Vagina (tissue), 2 donors: ENCODE data around the gene MS4A10. TPM values are rescaled to one million over a fixed set of nuclear protein-coding genes. Genes with fewer than 3 reads are reported as not detected.
A peak's percentile ranks its signal among the peaks of the same experiment; 100 is the strongest.

ENCODE experiments used
- DNase-seq, 2 donors: peaks; one replicate each; pipeline ENCODE4 v3.0.0-alpha.2; 2017; ENCODE audit errors: extremely low spot score in 2 of 2
- H3K27ac ChIP-seq: fragments of 200-600 bp; sonication (generic); one replicate; pipeline ENCODE4 v1.5.1; 2019
- H3K27me3 ChIP-seq: fragments of 200-600 bp; sonication (generic); one replicate; pipeline ENCODE4 v1.5.1; 2019
- H3K36me3 ChIP-seq, 2 donors: fragments of 200-600 bp; sonication (generic); one replicate each; pipeline ENCODE4 v1.5.1; 2017 to 2019
- H3K4me1 ChIP-seq: fragments of 200-600 bp; sonication (generic); one replicate; pipeline ENCODE4 v1.5.1; 2019
- H3K4me3 ChIP-seq, 2 donors: fragments of 200-600 bp; sonication (generic); 1 replicate in 1 of 2; 2 replicates in 1 of 2; pipeline ENCODE4 v1.5.1; 2016 to 2019
- H3K9me3 ChIP-seq: fragments of 200-600 bp; sonication (generic); one replicate; pipeline ENCODE4 v1.5.1; 2019
- CTCF ChIP-seq, 3 experiments: fragments of 450-650 bp in 2 of 3; fragments of 200-600 bp in 1 of 3; sonication (generic) in 1 of 3; IDR thresholded peaks; one replicate each; pipeline ENCODE4 v1.5.1; 2017 to 2019; ENCODE audit warnings: antibody characterized with exemption in 3 of 3, mild to moderate bottlenecking in 2 of 3, moderate library complexity in 2 of 3
- POLR2A ChIP-seq, 2 donors: fragments of 450-650 bp; IDR thresholded peaks; one replicate each; pipeline ENCODE4 v1.6.1; 2017; ENCODE audit warnings: antibody characterized with exemption in 2 of 2, mild to moderate bottlenecking in 2 of 2, moderate library complexity in 2 of 2
- POLR2AphosphoS5 ChIP-seq, 2 donors: sonication (generic); formaldehyde crosslinking; IDR thresholded peaks; one replicate each; pipeline ENCODE4 v1.9.0; 2017; ENCODE audit warnings: antibody characterized with exemption in 2 of 2, mild to moderate bottlenecking in 2 of 2, low read depth in 1 of 2; ENCODE audit not compliant: insufficient read depth in 1 of 2
- intact Hi-C: fragments of 100-400 bp; cut with DNase I; formaldehyde crosslinking; loops from one replicate; pipeline ENCODE4 v1.15.1; 2023
- total RNA-seq: library from RNA; depleted of rRNA; stranded (reverse); fragments of >200 nt; gene quantifications from one replicate; pipeline ENCODE4 v1.2.3, GENCODE V29; 2016

Gene MS4A10
- total RNA-seq, 1 donor from 2014 or later, result not detected

GRCh38 chr11:60810569-60810968 lies 25.4 kb downstream of the MS4A10 start:
- no peaks in the 10 kb centered on the region for H3K4me1 ChIP-seq
- no peak overlapping the region for H3K27ac ChIP-seq
- no peak for DNase-seq
- no peaks in the 10 kb centered on the region for H3K9me3 ChIP-seq
- intact Hi-C loops, result no loop called here
- no peaks in the 10 kb centered on the region for H3K36me3 ChIP-seq
- H3K27me3 ChIP-seq, result no peaks in the 10 kb centered on the region
- H3K4me3 ChIP-seq, result no peak overlapping the region
- TF ChIP-seq CTCF (IDR thresholded peaks at IDR 0.05) (no peak), POLR2AphosphoS5 (IDR thresholded peaks at IDR 0.05; ENCODE audit: insufficient read depth in 1 of 2, low read depth in 1 of 2) (peak in 1 of 2 donors; percentile 14), POLR2A (IDR thresholded peaks at IDR 0.05) (no peak)

- no peak for DNase-seq
- Histone ChIP-seq H3K4me1 (no peaks in the 10 kb centered on the region), H3K27ac (no peak overlapping the region), H3K27me3 (no peaks in the 10 kb centered on the region), H3K4me3 (no peak overlapping the region), H3K36me3 (no peaks in the 10 kb centered on the region), H3K9me3 (peaks cover 8% of the 10 kb centered on the region)
- TF ChIP-seq POLR2AphosphoS5 (IDR thresholded peaks at IDR 0.05; ENCODE audit: insufficient read depth in 1 of 2, low read depth in 1 of 2), result no peak
- TF ChIP-seq CTCF (IDR thresholded peaks at IDR 0.05), result no peak
- TF ChIP-seq POLR2A (IDR thresholded peaks at IDR 0.05), result no peak
- intact Hi-C loops, result no loop called here
Observed at GRCh38 chr11:60813324-60813723, 28.2 kb downstream of the MS4A10 start.

GRCh38 chr11:60814112-60814511 lies 29.0 kb downstream of the MS4A10 start:
- no peak for DNase-seq
- H3K9me3 ChIP-seq, result peaks cover 8% of the 10 kb centered on the region
- H3K36me3 ChIP-seq, result no peaks in the 10 kb centered on the region
- TF ChIP-seq CTCF (IDR thresholded peaks at IDR 0.05), result no peak
- no peak for TF ChIP-seq POLR2AphosphoS5 (IDR thresholded peaks at IDR 0.05; ENCODE audit: insufficient read depth in 1 of 2, low read depth in 1 of 2)
- TF ChIP-seq POLR2A (IDR thresholded peaks at IDR 0.05), result no peak
- H3K27me3 ChIP-seq, result no peaks in the 10 kb centered on the region
- no peak overlapping the region for H3K27ac ChIP-seq
- no peaks in the 10 kb centered on the region for H3K4me1 ChIP-seq
- intact Hi-C loops, result no loop called here
- H3K4me3 ChIP-seq, result no peak overlapping the region

- Histone ChIP-seq H3K27ac (no peak overlapping the region), H3K9me3 (peaks cover 8% of the 10 kb centered on the region), H3K27me3 (no peaks in the 10 kb centered on the region), H3K4me3 (no peak overlapping the region), H3K4me1 (no peaks in the 10 kb centered on the region), H3K36me3 (no peaks in the 10 kb centered on the region)
- intact Hi-C loops, result no loop called here
- DNase-seq, result no peak
- TF ChIP-seq POLR2A (IDR thresholded peaks at IDR 0.05), result no peak
- TF ChIP-seq CTCF (IDR thresholded peaks at IDR 0.05), result no peak
- no peak for TF ChIP-seq POLR2AphosphoS5 (IDR thresholded peaks at IDR 0.05; ENCODE audit: insufficient read depth in 1 of 2, low read depth in 1 of 2)
Observed at GRCh38 chr11:60816590-60817157, 31.5 kb downstream of the MS4A10 start.

GRCh38 chr11:60818057-60818456 lies 32.9 kb downstream of the MS4A10 start:
- intact Hi-C loops, result no loop called here
- no peaks in the 10 kb centered on the region for H3K27me3 ChIP-seq
- H3K4me3 ChIP-seq, result no peak overlapping the region
- no peaks in the 10 kb centered on the region for H3K4me1 ChIP-seq
- H3K9me3 ChIP-seq, result peaks cover 8% of the 10 kb centered on the region
- DNase-seq, result no peak
- no peaks in the 10 kb centered on the region for H3K36me3 ChIP-seq
- no peak for TF ChIP-seq POLR2A (IDR thresholded peaks at IDR 0.05)
- TF ChIP-seq POLR2AphosphoS5 (IDR thresholded peaks at IDR 0.05; ENCODE audit: insufficient read depth in 1 of 2, low read depth in 1 of 2), result no peak
- TF ChIP-seq CTCF (IDR thresholded peaks at IDR 0.05), result no peak
- no peak overlapping the region for H3K27ac ChIP-seq
